Activated effector memory CD4-positive, alpha-beta T cell treated with Interleukin-2 at 50 U/mL for 16 hours (primary cell): ENCODE measurements around the gene EIF2B4.
"Not testable (repeated sequence)": the region's sequence is repeated elsewhere in the genome, so short reads cannot be mapped to it uniquely, and the experiment has no call there.

ENCODE experiments used
- DNase-seq: peaks from one replicate; pipeline ENCODE4 v3.0.0-alpha.2; 2020

Gene EIF2B4

DNA sequence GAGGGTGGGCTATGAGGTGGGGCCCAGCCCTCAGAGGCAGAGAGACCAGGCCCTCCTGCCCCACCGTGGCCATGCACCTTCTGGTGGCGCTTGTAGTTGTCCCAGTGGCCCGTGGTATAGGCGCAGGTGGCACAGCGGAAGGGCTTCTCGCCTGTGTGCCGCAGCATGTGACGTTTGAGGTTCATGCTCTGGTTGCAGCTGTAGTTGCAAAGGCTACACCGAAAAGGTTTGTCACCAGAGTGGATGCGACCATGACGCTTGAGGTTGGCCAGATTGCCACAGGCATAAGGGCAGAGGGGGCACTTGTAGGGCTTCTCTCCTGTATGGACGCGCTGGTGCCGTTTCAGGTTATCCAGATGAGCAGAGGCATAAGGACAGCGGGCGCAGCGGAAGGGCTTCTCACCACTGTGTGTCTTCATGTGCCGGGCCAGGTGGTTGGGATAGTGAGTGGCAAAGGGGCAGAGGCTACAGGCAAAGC lies 7.5 kb upstream of the EIF2B4 start:
- no peak for DNase-seq

- DNase-seq = no peak
Measured at GRCh38 chr2:27376866-27377617, 6.9 kb upstream of the EIF2B4 start.

DNA sequence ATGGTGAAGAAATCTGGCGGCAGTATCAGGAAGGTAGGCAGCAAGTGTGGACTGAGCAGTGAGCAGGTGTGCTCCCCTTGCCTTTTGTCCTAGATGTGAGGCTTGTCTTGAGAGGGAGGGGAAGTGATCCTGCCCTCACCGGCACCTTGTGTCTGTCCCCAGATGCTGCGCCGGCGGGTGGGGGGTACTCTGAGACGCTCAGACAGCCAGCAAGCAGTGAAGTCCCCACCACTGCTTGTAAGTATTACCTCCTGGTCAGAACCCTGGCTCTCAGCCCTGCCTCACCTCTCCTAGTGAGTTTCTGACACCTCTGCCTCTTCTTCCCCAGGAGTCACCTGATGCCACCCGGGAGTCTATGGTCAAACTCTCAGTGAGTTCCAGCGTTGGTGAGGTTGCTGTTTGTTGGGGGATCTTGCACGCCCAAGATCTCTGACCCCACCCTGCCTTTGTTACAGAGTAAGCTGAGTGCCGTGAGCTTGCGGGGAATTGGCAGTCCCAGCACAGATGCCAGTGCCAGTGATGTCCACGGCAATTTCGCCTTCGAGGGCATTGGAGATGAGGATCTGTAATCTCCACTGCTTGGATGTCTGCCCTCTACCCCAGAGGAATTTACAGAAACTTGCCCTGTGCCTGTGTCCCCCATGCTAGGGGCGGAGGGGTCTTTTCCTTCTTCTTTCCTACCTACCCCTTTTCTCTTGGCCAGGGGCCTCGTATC lies 6.2 kb upstream of the EIF2B4 start:
- DNase-seq = no peak

DNA sequence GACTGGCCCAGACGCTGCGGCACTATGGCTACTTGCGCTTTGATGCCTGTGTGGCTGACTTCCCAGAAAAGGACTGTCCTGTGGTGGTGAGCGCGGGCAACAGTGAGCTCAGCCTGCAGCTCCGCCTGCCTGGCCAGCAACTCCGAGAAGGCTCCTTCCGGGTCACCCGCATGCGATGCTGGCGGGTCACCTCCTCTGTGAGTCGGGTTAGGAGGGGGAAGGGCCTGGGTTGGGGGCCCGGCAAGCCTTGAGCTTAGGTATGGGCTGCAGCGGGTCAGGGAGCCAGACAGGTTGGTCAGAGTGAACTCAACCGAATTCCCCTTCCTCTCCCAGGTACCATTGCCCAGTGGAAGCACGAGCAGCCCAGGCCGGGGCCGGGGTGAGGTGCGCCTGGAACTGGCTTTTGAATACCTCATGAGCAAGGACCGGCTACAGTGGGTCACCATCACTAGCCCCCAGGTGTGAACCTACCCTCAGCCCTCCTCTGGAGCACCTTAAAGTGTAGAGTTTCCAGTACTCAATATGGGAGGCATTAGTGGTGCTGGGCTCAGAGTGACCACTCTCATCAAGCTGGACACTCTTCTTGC lies 5.5 kb upstream of the EIF2B4 start:
- DNase-seq = no peak

DNA sequence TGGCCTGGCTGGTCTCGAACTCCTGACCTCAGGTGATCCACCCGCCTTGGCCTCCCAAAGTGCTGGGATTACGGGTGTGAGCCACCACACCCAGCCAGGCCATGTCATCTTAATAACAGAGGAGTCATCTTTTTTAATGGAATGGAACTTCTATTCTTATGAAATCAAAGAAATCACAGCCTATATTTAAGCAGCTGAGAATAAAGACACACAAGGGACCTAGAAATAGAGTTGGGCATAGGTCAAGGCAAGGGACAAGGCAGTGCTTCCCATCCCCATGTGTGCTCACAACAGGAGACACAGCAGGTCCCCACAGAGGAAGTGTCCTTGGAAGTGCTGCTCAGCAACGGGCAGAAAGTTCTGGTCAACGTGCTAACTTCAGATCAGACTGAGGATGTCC lies 3.4 kb upstream of the EIF2B4 start:
- no peak for DNase-seq

- DNase-seq = no peak
Measured at GRCh38 chr2:27372937-27373336, 2.8 kb upstream of the EIF2B4 start.

DNA sequence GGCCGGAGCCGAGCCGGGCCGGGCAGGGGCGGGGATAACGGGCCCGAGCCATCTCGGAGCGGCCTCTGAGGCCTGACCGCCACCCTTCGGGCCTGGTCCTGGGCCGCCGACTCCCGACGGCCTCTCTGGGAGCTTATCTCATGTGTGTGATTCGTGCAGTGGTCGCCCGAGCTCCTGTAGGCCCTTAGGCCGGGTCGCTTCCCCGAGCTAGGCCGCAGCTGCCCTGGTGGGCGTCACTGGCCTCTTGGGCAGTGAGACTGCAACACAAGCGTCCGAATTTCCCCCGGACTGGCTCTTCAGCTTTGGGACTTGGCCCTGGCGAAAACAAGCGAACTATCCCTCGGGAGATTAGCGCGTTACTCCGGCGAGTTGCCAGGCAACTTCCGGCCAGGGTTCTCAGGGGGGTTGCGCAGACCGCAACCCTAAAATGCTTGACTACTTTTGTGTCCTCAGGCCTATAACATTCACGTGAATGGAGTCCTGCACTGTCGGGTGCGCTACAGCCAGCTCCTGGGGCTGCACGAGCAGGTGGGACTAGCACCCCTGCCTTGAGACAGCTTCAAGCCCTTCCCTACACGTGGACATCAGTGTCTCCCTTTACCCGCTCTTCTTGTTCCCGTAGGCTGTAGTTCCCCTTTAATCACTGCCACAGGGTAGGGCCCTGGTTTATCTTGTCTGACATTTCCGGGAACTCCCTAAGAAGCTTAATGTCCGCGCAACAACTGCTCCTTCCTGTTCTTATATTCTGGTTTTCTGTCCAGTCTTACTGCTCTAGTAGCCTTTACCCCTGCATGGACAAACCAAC lies 880 bp upstream of the EIF2B4 start:
- peak; percentile 8 for DNase-seq

DNA sequence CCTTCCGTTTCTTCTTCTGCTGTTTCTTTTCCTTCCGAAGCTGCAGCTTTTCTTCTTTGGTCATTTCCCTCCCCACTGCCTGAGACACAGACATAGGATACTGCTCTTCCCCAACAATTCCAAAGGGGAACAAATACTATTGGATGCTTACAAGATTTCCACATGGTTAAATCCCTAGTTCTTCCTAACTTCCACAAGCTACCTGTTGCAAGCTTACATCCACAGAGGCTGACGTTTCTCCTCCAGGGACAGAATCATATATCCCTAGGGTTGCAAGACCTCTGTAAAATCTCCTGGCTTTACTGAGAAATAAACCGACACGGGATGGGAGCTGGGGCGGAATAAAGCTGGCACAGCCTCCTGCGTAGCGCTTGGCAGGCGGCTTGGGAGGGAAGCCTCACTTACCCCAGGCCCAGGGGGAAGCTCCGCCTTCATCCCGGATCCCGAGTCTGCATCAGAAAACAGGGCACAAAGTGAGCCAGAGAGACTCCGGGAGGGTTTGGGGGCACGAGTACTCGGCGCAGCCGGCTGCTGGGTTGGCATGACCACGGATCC lies 590 bp downstream of the EIF2B4 start:
- DNase-seq = no peak

DNA sequence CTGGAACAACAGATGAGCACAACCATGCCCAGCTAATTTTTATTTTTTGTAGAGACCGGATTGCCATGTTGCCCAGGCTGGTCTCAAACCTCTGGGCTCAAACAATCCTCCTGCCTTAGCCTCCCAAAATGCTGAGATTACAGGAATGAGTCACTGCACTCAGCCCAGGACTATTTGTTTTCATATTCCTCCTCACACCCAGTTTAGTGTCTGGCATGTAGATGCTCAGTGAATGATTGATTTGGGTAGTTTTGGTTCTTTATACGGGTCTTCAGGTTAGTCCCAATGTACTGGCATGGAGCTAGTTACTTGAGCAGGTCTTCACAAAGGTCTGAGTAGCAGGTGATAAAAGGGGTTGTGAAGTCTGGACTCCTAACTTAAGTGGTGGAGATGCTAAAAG lies 6.2 kb downstream of the EIF2B4 start:
- DNase-seq = no peak

DNA sequence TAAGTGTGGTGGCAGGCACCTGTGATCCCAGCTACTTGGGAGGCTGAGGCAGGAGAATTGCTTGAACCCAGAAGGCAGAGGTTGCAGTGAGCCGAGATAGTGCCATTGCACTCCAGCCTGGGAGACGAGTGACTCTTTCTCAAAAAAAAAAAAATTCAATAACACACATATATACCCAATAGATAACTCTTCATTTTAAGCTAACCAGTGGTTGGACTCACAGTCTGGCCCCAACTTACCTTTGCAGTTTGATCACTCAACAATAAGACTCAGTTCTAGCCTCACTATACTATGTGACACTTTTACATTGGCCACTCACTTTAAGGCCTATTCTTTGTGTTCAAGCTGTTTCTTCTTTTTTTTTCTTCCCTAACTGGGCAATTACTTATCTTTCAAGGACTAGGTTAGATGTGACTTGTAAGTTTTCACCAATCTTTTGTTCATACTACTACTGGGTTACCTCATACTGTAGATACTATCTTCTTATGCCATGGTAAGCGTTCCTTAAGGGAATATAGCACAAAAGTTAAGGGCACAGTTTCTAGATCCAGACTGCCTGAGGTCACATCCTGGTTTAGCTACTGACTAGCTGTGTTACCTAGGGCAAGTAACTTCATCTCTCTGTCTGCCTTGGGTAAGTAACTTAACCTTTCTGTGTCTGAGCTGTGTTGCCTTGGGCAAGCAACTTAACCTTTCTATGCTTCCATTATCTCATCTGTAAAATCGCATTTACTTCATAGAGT lies 7.3 kb downstream of the EIF2B4 start:
- no peak for DNase-seq

- peak; percentile 87 for DNase-seq
Measured at GRCh38 chr2:27356382-27357181, 13.6 kb downstream of the EIF2B4 start, which contains the start of gene GTF3C2. TSS of gene GTF3C2 (minus strand) at chr2:27356764. CDS start at chr2:27343554, 13,210 bp downstream.

DNA sequence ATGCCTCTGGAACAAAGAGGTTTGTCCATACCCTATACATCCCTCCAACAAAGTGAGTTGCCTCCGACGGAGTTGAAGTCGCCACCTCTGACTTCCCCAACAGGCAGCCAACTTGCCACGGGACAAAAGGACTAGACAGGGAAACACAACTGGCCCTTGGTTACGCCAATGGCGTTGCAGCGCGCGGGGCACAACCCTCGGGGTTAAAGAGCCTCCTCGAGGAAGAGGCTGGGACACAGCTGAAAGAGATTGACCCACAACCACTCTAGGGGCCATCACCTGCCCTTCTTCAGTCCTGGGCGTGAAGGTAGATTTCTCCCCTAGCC lies 14.1 kb downstream of the EIF2B4 start:
- DNase-seq = no peak

DNA sequence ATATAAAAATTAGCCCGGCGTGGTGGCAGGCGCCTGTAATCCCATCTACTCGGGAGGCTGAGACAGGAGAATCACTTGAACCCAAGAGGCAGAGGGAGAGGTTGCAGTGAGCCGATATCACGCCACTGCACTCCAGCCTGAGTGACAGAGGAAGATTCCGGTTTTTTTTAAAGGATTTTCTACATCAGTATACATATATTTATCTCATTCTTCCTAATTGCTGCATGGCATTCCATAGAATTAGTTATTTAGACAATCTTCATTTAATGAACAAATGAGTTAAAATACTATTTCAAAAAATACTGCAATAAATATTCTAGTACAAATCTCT lies 15.6 kb downstream of the EIF2B4 start:
- DNase-seq = no peak

DNA sequence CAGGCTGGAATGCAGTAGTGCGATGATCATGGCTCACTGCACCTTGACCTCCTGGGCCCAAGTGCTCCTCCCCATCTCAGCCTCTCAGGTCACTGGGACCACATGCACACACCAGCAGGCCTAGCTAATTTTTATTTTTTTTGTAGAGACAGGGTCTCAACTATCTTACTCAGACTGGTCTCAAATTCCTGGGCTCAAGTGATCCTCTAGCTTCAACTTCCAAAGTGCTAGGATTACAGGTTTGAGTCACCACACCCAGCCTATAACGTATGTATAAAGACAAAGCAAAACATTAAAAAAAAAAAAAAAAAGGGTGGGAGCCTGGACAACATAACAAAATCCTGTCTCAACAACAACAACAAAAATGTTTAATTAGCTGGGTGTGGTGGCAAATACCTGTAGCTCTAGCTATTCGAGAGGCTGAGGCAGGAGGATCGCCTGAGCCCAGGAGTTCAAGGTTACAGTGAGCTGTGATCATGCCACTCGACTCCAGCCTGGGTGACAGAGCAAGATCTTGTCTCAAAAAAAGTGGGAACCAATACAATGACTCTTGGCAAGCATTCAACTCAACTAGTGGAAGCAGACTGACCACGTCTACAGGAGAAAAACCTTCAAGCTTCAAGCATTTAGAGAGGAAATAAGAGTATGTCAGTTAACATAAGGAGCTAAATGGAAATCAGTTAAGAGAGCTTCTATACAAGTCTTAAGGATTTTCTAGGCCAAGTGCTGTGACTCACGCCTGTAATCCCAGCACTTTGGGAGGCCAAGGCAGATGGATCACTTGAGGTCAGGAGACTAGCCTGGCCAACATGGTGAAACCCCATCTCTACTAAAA lies 16.2 kb downstream of the EIF2B4 start:
- DNase-seq = no peak

DNA sequence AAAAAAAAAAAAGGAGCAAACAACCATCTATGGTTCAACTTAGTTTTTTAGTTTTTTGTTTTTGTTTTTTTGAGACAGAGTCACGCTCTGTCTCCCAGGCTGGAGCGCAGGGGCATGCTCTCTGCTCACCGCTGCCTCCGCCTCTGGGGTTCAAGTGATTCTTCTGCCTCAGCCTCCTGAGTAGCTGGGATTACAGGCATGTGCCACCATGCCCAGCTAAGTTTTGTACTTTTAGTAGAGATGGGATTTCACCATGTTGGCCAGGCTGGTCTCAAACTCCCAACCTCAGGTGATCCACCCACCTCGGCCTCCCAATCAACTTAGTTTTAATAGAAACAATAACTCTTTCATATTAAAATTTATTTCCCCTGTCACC lies 16.8 kb downstream of the EIF2B4 start:
- DNase-seq = not testable (repeated sequence)

DNA sequence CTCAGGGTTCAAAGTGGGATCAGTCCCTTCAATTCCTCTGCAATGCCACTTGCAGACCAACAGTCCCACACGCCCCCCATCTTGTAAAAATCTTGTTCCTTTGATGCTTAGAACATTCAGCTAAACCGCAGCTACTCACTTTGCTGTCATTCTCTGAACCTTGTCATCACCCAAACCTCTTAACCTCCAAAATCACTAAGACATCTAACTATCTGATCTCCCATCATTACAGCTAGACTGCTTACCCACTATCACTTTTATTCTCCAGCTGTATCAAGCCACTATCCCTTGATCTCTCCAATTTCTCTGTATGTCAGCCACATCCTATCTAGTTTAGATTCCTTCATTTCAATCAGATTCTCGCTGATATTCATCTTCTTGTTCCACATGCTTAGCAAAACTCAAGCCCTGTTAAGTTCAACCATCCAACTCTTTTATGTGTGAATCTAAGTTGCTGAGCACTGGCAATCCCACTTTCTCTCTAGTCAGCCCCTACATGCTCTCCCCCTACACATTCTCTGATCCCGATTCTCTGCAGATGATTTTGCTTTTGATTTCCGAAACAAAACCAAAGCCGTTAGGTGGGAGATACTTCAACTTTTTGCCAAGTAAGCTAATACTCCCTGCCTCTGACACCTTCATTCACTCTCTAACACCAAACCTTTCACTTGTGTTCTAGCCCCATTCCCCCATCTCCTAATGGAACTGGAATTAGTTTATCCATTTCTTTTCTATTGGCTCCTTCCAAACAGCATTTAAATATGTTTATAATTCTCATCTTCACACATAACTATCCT lies 18.1 kb downstream of the EIF2B4 start:
- no peak for DNase-seq

DNA sequence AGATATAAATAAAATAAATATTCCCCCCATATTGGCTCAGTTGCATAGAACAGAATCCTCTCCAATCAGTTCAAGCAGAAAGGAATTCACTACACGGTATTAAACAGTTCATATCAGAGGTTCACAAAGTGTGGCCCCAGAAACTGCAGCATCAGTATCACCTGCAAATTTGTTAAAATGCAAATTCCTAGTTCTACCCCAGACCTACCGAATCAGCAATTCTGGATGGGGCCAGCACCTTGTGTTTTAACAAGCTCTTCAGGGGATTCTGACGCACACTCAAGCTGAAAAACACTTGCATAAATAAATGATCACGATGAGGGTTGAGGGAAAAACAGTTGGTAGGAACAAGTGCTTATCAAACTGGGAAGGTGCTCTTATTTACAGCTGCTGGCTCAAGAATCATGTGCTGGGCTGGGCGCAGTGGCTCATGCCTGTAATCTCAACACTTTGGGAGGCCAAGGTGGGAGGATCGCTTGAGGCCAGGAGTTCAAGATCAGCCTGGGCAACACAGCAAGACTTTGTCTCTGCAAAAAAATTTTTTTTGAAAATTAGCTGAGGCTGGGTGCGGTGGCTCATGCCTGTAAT lies 19.9 kb downstream of the EIF2B4 start:
- no peak for DNase-seq

DNA sequence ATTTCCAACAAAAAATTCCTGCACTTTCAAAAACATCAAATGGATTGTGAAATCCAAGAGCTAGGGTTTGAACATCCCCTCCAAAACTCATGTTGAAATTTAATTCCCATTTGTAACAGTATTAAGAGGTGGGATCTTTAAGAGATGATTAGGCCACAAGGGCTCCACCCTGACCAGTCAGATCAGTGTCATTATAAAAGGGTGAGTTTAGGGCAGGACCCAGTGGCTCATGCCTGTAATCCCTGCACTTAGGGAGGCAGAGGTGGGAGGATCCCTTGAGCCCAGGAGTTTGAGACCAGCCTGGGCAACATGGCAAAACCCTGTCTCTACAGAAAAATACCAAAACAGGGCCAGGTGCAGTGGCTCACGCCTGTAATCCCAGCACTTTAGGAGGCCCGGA lies 22.5 kb downstream of the EIF2B4 start:
- DNase-seq = no peak

DNA sequence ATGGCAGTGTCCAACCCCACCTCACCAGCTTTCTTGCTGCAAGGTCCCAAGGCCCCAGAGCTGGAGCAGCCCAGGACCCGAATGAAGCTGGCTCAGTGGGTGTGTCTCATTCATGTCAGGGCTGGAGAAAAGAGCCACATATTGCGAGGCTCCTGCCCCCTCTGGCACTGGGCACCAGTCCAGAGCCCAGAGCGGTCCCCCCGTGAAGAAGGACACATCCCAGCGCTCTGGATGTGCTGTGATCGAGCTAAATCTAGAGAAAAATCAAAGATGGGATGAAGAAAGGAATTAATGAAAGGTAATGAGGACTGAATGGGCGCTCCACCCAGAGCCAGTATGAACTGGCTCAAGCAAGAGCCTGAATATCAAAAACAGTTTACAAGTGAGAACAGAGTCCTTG lies 34.0 kb downstream of the EIF2B4 start:
- no peak for DNase-seq
